HG02884 (cell line): ENCODE data around the gene USP2.

Experiments
- ATAC-seq: cut with Tn5 transposase; IDR thresholded peaks from one replicate; pipeline ENCODE4 v1.9.1; 2021; ENCODE audit warnings: mild to moderate bottlenecking, moderate library complexity; ENCODE audit not compliant: unreplicated experiment

The USP2 gene

DNA sequence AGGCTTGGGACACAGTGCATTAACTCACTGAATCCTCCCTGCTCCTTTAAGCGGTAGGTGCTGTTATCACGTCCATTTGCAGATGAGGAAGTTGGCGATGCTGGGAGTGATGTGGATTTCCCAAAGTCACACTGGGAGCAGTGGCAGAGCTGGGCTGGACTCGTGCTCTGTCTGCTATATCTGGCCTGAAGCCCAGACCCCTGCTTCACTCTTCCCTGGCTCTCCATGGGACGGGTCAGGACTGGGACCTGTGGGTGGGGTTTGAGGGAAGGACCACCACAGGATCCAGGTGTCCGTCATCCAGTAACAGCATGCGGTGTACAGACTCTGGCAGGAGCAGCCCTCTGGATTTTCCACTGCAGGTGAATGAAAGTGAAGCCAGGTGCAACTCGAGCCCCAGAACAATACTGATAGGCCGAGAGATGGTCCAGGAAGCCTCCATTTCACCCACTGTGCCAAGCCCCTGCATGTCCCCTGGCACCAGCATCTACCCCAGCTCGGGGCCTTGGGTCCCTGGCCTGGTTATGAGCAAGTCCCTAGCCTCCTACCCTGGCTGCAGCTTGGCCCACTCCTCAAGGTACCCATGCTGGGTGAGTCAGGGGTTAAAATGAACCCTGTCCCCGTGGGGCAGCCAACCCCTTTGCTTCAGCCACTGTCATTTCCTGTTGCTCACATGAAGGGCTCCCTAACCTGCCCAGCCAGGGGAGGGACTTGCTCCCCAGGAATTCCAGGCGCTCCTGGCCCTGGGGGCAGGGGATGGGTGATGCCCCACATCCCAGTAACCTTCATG is 4.2 kb downstream of the USP2 start:
- no peak for ATAC-seq

- no peak for ATAC-seq
Observed at GRCh38 chr11:119376197-119376847, 5.2 kb downstream of the USP2 start.

DNA sequence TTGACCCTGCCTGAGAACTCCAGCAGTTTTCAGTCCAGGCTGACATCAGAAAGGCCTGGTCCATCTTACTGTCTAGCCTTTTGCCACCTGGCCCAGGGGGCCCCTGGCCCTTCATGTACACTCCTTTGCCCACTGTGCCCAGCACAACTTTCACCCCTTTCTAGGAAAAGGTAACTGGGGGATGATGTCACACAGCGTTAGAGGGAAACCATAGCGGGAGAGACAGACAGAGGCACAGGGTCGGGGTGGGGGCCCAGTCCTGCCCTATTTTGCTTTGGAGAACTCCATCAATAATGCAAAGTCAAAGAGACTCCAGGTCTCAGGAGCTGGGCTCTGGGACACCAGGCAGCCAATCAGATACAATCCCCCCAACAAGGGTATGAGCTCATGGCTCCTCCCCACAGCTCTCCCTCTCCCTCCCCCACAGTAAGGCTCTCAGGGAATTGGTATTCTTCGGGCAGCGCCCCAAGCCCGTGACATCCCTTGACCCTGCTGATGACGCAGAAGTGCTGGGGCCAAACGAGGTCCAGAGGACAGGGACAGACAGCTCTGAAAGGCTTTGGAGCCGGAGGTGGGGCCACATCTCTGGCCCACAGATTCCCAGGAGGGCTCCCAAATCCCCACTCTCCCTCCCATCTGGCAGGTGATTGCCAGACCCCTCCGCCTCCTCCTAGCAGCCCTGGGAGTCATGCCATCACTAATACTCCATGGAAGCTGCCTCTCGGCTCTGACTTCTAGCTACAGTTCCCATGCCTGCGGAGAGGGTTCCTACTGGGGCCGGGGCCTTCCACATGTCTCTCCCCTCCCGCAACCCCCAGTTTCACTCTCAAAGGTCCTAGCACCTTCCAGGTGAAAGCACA is 5.9 kb downstream of the USP2 start:
- no peak for ATAC-seq

DNA sequence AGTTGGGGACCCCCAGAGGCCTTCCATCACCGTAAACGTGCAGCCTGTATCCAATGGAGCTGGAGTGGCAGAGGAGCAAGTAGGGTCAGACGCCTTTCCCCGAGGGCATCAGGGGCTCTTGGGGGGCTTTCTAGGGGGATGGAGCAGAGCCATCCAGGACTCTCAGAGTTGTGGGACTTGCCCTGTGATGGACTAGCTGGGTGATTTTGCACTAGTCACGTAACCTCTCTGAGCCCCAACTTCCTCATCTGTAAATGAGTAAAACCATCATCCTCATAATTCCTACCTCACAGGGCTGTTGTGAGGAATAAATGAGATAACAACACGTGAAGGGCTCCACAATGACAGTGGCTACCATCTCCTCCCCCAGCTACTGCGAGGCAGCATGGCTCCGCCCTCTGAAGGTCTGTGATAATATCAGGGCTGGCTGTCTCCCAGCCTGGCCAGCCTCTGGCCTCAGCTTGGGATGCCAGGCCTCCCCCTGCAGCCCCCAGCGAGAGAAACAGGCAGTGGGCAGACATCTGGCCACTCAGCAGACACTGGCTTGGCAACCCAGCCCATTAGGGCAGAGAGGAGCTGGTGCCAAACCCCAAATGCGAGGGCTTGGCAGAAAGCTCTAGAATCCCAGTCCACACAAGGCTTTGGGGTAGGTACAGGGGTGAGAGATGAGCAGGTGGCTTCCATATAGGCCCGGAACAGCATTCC is 6.7 kb downstream of the USP2 start:
- no peak for ATAC-seq

DNA sequence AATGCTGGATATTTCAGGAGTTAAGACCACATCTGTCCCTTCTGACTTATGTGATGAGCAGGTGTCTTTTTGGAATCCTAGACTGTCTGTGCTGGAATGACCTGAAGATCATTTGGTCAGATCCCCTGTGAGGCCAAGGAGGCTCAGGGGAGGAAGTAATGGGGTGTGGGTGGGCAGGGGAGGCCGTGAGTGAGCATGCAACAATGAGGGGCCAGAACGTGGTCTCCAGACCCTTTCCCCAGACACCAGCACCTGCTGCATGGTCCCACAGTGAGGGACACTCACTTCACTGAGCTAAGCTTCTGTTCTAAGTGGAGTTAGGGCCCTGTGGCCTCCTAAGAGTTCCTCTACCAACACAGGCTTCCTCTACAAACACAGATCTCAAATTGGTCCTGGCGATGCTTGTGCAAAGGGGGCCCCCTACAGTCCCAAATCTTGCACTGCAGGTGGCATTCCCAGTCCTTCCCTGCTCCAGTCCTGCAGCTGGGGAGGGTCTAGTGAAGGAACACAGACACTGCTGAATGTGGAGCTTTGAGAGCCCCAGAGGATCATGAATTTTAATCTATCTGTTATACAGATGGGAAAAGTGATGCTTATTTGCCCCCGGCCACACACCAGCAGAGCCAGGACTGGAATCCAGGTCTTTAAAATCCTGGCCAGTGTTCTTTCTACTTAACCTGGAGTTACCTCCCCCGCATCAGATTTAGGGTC is 7.4 kb downstream of the USP2 start:
- ATAC-seq, result no peak

DNA sequence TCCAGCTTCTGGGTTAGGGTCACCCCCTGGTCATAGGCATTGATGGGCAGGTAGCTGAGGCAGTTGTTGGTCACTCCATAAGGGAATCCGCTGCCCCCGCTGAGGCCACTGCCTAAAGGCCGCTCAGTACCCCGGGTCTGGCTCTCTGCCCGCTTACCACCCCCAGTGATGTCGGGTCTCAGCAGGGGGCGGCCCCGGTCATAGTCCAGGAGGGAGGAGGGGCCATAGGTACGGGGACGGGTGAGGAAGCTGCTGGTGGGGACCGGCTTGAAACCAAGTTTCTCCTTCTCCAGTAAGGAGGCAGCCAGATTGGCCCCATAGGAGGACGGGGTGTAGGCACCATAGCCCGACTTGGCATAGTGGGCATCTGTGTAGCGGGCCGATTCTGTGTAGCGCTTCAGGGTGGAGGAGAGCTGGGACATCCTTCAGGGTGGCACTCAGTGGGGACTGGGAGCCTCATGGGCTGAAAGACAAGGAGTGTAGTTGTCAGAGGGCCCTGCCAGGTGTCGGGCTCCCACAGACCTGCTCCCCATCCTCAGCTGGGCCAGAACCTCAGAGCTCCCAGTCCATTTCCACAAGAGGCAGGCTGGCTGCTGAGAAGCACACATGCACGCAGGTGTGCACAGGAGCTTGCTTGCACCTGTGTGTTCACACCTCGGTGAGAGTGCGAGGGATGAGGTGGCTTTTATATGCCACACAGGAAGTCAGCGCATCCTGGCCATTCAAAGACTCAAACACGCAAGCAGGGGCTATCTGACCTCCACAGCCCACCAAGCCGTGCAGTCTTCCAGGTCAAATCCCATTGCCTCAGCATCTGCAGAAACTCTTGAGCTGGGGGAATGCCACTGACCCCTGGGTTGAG is 8.2 kb downstream of the USP2 start:
- ATAC-seq, result no peak

- ATAC-seq, result no peak
Observed at GRCh38 chr11:119372260-119373058, 9.0 kb downstream of the USP2 start.

DNA sequence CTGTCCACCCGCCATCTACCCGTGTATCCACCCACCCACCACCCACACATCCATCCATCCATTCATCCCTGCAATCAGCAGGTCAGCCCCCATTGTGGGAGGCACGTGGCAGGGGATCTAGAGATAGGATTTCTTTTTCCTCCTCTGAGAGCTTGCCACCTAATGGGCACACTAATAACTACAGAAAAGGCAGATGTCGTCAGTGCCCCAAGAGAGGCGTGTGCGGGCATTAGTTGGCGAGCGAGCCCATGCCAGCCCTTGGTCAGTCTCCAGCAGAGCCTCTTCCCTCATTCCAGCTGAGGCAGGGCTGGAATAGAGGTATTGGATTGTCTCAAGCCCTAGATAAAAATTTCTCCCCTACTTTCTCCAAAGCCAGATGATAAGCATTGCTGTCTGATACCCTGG is 9.7 kb downstream of the USP2 start:
- ATAC-seq, result no peak

DNA sequence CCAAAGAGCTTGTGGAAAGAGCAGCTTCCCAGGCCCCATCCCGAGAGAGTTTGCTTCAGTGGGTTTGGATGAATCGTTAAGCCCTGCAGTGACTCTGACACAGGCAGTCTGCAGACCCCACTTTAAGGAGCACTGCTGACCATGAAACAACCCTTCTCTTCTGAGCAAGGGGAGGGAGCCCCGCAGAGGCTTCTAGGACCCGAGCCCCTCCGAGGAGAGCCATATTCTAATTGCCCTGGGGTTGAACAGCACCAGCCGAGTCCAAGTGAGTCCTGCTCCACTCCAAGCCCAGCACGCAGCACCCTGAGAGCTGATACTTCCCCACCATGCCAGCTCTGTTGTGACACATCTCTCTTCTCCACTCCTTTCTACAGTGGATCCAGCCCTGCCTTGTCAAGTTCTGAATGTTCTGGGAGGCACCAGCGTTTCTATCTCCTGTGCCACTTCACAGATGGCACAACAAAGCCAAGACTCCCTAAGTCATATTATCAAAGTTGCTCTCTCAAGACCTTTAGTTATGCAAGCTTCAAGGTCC is 10.4 kb downstream of the USP2 start:
- ATAC-seq, result no peak

- no peak for ATAC-seq
Observed at GRCh38 chr11:119370486-119371046, 10.9 kb downstream of the USP2 start.

DNA sequence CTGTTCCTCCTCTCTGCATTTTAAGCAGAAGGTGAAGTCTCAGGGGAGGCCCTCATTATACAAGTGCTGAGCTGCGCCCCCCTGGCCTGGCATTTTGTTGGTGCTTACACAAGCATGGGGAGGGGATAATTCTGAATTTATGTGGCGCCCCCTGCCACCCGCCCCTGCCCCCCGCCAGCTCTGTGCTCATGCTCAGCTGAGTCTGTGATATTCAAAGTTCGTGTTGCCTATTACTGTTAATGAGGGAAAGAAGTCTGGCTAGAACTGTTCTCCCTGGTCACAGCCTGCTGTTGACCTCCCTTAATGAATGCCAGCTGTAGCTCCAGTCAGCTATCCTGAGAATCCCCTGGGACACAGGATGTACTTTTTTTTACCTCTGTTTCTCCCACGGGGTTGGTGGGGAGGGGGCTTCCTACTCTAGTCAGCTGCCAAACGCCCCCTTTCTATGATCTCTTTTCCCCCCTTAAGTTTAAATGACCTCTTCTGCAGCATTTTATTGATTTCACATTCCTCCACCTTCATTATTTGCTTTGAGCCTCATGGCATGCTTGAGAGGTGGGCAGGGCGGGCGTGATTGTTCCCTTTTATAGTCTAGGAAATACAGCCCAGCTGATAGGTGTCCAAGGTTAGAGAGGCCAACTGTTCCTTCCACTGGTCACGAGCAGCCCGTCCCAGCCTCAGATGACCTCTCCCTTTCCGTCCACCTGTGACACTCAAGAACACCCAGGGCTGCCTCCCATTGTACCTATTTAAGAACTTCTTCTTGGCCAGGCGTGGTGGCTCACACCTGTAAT is 12.2 kb downstream of the USP2 start:
- no peak for ATAC-seq

DNA sequence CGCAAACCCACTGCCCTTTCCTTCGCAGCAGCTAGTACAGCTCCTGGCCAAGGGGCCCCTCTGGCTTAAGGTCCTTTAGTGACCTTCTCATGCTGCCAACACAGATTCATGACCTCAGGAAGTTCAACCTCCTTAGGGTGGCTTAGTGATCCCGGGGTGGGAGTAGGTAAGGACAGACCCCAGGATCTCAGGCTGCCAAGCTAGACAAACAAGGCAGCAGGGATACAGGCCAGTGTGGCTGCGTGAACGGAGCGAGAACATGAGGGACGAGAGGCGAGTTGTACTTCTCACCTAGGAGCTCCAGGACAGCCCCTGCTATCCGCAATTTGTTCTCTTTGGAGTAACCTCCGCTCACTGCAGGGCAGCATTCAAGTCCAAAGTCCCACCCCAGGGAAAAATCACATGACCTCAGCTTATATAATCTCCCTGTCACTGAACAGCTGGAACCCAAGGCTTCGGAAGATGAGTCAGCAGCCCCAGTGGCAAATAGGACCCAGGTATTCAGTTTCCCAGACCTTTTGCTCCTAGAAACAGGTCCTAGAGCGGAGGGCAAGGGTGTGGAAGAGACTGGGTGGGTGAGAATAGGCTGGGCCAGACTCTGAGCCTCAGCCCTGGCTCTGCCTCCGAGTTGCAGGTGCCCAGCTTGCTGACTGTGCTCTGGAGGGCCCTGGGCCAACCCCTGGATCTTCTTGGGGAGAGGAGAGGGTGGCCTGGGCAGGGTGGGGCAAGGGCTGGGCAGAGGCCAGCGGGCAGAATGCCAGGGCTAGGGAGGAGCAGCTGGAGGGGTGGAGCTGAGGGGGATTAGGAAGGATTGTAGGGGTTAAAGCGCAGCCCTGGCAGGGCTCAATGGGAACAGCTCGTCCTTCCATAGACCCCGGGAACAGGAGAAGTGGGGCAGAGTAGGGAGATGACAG is 13.1 kb downstream of the USP2 start:
- ATAC-seq, result no peak

- ATAC-seq, result no peak
Observed at GRCh38 chr11:119367661-119368120, 13.8 kb downstream of the USP2 start.

DNA sequence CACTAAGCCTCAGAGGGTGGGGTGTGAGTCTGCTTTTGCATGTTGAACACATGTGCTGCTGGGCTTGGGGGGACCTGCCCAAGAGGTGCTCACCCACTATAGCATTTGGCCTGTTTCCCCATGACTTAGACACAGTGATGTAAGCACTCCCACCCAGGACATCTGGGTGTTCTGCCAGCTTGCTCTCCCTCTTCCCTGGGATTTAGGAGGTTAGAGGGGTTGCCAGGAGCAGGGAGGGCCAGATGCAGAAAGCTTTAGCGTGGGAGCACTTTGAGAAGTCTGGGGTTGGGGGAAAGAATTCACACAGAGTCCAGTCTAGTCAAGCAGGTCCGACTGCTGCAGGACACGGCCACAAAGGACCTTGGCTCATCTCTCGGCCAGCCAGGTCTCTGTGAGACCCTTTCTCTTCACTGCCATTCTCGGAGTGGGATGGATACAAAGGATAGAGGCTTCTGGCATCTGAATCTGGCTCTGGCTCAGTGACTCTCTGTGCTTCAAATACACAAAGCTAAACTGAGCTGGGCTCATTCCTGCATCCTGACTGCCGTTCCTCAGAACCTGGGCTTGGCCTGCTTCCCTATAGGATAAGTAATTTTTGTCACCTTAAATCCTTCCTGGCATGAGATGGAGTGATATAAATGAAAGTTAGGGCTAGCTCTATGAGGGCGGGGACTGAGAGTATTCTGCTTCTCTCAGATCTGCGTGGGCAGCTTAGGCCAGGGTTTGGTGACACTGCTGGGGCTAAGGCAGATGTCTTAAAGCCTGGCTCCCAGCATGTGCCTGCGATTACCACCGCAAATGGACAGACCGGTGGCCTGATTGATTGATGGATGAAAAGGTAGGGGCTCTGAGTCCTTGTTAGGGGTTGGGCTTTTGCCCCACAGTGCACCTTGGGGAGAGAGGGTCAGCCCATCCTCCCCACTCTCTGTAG is 14.5 kb downstream of the USP2 start:
- ATAC-seq, result no peak

GRCh38 chr11:119365071-119365591 is 16.4 kb downstream of the USP2 start:
- ATAC-seq, result no peak
